Fibroblast of mammary gland (primary cell): ENCODE results near the gene NMRK1.

Experiments
- DNase-seq: peaks from one replicate; pipeline ENCODE4 v3.0.0-alpha.2; 2010; ENCODE audit warnings: low read depth
- H3K4me3 ChIP-seq: 2 replicates; pipeline ENCODE4 v1.5.1; 2011; ENCODE audit warnings: low read depth, mild to moderate bottlenecking, low read length, moderate library complexity; ENCODE audit not compliant: control insufficient read depth
- TF ChIP-seq, protein P1 (sequence below): conservative IDR thresholded peaks from 2 replicates; pipeline ENCODE4 v1.5.1; 2011; ENCODE audit warnings: low read depth, low read length, inconsistent platforms; ENCODE audit not compliant: control insufficient read depth, insufficient read depth

The NMRK1 gene

GRCh38 chr9:75112789-75113188 is 24.8 kb upstream of the NMRK1 start:
- H3K4me3 ChIP-seq, result no peak overlapping the region
- TF ChIP-seq, protein P1, sequence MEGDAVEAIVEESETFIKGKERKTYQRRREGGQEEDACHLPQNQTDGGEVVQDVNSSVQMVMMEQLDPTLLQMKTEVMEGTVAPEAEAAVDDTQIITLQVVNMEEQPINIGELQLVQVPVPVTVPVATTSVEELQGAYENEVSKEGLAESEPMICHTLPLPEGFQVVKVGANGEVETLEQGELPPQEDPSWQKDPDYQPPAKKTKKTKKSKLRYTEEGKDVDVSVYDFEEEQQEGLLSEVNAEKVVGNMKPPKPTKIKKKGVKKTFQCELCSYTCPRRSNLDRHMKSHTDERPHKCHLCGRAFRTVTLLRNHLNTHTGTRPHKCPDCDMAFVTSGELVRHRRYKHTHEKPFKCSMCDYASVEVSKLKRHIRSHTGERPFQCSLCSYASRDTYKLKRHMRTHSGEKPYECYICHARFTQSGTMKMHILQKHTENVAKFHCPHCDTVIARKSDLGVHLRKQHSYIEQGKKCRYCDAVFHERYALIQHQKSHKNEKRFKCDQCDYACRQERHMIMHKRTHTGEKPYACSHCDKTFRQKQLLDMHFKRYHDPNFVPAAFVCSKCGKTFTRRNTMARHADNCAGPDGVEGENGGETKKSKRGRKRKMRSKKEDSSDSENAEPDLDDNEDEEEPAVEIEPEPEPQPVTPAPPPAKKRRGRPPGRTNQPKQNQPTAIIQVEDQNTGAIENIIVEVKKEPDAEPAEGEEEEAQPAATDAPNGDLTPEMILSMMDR, result no peak
- no peak for DNase-seq

GRCh38 chr9:75111019-75111622 is 23.2 kb upstream of the NMRK1 start:
- DNase-seq, result no peak
- TF ChIP-seq, protein P1, result no peak
- no peak overlapping the region for H3K4me3 ChIP-seq

GRCh38 chr9:75109210-75109839 is 21.4 kb upstream of the NMRK1 start:
- no peak for DNase-seq
- TF ChIP-seq, protein P1, result no peak
- H3K4me3 ChIP-seq, result no peak overlapping the region

GRCh38 chr9:75108571-75108970 is 20.6 kb upstream of the NMRK1 start:
- peak; percentile 60 for DNase-seq
- no peak overlapping the region for H3K4me3 ChIP-seq
- TF ChIP-seq, protein P1, result no peak

DNA sequence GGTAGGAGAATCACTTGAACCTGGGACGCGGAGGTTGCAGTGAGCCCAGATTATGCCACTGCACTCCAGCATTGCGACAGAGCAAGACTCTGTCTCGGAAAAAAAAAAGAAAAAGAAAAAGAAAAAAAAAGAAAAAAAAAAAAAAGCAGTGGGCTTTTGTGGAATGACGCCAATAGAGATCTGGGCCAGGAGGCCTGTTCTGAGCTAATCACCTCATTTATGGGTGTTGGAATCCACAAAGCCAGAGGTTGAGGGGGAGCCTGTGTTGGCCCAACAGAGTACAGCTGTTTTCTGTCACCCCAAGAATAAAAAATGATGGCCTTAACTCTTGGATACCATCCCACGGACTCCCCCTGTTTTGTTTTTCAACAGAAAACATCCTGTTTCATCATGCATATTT is 18.9 kb upstream of the NMRK1 start:
- no peak overlapping the region for H3K4me3 ChIP-seq
- peak; percentile 31 for DNase-seq
- TF ChIP-seq, protein P1, result no peak

DNA sequence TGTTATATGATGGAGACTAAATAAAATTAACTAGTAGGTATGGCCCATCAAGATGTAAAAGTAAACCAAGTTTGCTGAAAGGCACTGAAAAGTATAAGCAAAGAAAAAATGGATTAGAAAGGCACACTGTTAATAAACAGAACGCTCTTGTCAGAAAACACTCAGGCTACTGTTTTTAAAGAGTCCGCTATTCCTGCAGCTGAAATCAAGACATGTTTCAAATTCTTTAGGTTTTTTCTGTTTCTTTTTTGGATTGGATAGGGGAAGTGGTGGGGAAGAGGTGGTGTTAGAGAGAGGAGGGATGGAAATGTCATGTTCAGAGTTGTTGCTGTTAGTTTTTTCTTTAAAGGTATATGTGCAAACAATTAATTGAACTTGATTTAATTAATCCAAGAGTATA is 17.9 kb upstream of the NMRK1 start:
- no peak for DNase-seq
- no peak overlapping the region for H3K4me3 ChIP-seq
- TF ChIP-seq, protein P1, result no peak

DNA sequence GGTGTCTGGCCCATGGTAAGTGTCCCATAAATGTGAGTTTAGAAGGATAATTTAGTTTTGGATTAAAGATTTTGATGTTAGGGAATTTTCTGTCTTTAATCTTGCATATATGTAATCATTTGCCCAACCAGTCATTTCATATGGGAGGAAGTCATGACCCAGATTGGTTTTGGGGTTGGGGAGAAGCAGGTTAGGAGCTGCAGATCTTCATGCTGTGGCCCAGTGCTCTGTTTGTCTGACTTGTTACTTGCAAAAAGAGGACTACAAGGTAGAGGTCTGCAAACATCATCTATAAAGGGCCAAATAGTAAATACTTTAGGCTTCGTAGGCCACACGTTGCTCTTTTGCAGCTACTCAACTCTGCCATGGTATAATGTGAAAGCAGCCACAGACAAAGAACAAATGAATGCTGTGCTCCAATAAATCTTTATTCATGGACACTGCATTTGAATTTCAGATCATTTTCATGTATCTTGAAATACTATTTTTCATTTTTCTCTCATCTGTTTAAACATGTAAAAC is 17.1 kb upstream of the NMRK1 start:
- no peak overlapping the region for H3K4me3 ChIP-seq
- no peak for DNase-seq
- TF ChIP-seq, protein P1, result no peak
